Measurements from ENCODE around the gene ACAD10. TPM values are rescaled to one million over a fixed set of nuclear protein-coding genes. Genes with fewer than 3 reads are reported as not detected.

The ACAD10 gene
- total and polyA plus RNA-seq, 2 of the 13 experiments (the other 11 are each of a cell fraction or from before 2014, with no cell fraction given) = 15.2 to 16.3 TPM

DNA sequence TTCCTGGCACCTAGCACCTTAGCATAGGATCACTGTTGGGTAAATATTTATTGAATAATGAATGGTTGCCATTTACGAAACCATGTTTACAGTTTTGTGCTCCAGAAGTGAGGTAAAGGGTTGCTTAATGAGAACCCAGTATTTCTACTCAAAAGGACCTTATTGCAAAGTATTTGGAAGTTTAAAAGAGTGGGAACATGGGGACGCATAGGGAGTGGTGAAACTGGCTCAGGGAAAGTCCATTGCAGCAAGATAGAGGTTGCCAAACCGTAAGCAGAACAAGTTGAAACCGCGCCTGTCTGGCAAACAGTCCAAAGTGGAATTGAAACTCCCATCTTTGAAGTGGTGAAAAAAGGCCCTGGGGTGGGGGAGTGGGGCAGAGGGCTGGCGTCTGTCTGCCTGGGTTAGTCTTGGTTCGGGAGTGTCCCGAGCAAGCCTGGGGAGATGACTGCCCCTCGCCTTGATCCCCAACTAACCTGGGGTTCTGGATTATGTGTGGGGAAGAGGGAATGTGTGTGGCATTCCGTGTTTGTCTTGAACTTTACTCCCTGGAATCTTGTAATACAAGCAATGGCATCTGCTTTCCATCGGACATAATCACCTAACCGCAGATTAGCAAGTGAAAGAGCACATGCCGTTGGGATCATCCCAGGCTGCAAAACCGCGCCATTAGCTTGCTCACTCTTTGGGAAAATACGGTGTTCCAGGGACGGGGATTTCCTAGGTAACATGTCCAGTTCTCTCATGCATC is 88.1 kb downstream of the ACAD10 start (continued):
- TF ChIP-seq, protein P1, sequence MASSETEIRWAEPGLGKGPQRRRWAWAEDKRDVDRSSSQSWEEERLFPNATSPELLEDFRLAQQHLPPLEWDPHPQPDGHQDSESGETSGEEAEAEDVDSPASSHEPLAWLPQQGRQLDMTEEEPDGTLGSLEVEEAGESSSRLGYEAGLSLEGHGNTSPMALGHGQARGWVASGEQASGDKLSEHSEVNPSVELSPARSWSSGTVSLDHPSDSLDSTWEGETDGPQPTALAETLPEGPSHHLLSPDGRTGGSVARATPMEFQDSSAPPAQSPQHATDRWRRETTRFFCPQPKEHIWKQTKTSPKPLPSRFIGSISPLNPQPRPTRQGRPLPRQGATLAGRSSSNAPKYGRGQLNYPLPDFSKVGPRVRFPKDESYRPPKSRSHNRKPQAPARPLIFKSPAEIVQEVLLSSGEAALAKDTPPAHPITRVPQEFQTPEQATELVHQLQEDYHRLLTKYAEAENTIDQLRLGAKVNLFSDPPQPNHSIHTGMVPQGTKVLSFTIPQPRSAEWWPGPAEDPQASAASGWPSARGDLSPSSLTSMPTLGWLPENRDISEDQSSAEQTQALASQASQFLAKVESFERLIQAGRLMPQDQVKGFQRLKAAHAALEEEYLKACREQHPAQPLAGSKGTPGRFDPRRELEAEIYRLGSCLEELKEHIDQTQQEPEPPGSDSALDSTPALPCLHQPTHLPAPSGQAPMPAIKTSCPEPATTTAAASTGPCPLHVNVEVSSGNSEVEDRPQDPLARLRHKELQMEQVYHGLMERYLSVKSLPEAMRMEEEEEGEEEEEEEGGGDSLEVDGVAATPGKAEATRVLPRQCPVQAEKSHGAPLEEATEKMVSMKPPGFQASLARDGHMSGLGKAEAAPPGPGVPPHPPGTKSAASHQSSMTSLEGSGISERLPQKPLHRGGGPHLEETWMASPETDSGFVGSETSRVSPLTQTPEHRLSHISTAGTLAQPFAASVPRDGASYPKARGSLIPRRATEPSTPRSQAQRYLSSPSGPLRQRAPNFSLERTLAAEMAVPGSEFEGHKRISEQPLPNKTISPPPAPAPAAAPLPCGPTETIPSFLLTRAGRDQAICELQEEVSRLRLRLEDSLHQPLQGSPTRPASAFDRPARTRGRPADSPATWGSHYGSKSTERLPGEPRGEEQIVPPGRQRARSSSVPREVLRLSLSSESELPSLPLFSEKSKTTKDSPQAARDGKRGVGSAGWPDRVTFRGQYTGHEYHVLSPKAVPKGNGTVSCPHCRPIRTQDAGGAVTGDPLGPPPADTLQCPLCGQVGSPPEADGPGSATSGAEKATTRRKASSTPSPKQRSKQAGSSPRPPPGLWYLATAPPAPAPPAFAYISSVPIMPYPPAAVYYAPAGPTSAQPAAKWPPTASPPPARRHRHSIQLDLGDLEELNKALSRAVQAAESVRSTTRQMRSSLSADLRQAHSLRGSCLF (CRISPR knock-in tag; IDR thresholded peaks at IDR 0.05; ENCODE audit: borderline replicate concordance) = no peak
- TF ChIP-seq, protein P2, sequence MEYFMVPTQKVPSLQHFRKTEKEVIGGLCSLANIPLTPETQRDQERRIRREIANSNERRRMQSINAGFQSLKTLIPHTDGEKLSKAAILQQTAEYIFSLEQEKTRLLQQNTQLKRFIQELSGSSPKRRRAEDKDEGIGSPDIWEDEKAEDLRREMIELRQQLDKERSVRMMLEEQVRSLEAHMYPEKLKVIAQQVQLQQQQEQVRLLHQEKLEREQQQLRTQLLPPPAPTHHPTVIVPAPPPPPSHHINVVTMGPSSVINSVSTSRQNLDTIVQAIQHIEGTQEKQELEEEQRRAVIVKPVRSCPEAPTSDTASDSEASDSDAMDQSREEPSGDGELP (IDR thresholded peaks at IDR 0.05; ENCODE audit: borderline replicate concordance, low read depth) = no peak
- no peak for TF ChIP-seq ZNF282 (IDR thresholded peaks at IDR 0.05; ENCODE audit: partially characterized antibody)
- TF ChIP-seq ZNF740 (CRISPR knock-in tag; IDR thresholded peaks at IDR 0.05) = 0 out of 2 replicates have a peak, but pooled peaks have one; percentile 34
- TF ChIP-seq, protein P3, sequence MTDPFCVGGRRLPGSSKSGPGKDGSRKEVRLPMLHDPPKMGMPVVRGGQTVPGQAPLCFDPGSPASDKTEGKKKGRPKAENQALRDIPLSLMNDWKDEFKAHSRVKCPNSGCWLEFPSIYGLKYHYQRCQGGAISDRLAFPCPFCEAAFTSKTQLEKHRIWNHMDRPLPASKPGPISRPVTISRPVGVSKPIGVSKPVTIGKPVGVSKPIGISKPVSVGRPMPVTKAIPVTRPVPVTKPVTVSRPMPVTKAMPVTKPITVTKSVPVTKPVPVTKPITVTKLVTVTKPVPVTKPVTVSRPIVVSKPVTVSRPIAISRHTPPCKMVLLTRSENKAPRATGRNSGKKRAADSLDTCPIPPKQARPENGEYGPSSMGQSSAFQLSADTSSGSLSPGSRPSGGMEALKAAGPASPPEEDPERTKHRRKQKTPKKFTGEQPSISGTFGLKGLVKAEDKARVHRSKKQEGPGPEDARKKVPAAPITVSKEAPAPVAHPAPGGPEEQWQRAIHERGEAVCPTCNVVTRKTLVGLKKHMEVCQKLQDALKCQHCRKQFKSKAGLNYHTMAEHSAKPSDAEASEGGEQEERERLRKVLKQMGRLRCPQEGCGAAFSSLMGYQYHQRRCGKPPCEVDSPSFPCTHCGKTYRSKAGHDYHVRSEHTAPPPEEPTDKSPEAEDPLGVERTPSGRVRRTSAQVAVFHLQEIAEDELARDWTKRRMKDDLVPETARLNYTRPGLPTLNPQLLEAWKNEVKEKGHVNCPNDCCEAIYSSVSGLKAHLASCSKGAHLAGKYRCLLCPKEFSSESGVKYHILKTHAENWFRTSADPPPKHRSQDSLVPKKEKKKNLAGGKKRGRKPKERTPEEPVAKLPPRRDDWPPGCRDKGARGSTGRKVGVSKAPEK (CRISPR knock-in tag; IDR thresholded peaks at IDR 0.05; ENCODE audit: borderline replicate concordance) = no peak
- TF ChIP-seq ZMYM2 (CRISPR knock-in tag; IDR thresholded peaks at IDR 0.05) = no peak
- no peak for TF ChIP-seq POLR2AphosphoS5 (IDR thresholded peaks at IDR 0.05; ENCODE audit: low read depth, low read length)
- no peak for TF ChIP-seq KLF12 (CRISPR knock-in tag; IDR thresholded peaks at IDR 0.05; ENCODE audit: borderline replicate concordance)
- no peak for TF ChIP-seq ZNF263 (CRISPR knock-in tag; IDR thresholded peaks at IDR 0.05)
- no peak for TF ChIP-seq ZNF839 (CRISPR knock-in tag; IDR thresholded peaks at IDR 0.05; ENCODE audit: borderline replicate concordance)
- TF ChIP-seq, protein P4, sequence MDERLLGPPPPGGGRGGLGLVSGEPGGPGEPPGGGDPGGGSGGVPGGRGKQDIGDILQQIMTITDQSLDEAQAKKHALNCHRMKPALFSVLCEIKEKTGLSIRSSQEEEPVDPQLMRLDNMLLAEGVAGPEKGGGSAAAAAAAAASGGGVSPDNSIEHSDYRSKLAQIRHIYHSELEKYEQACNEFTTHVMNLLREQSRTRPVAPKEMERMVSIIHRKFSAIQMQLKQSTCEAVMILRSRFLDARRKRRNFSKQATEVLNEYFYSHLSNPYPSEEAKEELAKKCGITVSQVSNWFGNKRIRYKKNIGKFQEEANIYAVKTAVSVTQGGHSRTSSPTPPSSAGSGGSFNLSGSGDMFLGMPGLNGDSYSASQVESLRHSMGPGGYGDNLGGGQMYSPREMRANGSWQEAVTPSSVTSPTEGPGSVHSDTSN (CRISPR knock-in tag; IDR thresholded peaks at IDR 0.05) = no peak
- no peak for TF ChIP-seq ZNF33B (CRISPR knock-in tag; IDR thresholded peaks at IDR 0.05)
- TF ChIP-seq, protein P5, sequence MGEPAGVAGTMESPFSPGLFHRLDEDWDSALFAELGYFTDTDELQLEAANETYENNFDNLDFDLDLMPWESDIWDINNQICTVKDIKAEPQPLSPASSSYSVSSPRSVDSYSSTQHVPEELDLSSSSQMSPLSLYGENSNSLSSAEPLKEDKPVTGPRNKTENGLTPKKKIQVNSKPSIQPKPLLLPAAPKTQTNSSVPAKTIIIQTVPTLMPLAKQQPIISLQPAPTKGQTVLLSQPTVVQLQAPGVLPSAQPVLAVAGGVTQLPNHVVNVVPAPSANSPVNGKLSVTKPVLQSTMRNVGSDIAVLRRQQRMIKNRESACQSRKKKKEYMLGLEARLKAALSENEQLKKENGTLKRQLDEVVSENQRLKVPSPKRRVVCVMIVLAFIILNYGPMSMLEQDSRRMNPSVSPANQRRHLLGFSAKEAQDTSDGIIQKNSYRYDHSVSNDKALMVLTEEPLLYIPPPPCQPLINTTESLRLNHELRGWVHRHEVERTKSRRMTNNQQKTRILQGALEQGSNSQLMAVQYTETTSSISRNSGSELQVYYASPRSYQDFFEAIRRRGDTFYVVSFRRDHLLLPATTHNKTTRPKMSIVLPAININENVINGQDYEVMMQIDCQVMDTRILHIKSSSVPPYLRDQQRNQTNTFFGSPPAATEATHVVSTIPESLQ (CRISPR knock-in tag; conservative IDR thresholded peaks at IDR 0.05) = no peak
- 0 out of 2 replicates have a peak, but pooled peaks have one; percentile 22 for TF ChIP-seq SP4 (CRISPR knock-in tag; IDR thresholded peaks at IDR 0.05)

Measured in HepG2 (cell line).